HFF-Myc (cell line): ENCODE measurements around the gene FAM161B.
"Not testable (repeated sequence)": the region's sequence is repeated elsewhere in the genome, so short reads cannot be mapped to it uniquely, and the experiment has no call there.

Experiments used
- DNase-seq: peaks from one replicate; pipeline ENCODE4 v3.0.0-alpha.2; 2011; ENCODE audit warnings: low read depth; ENCODE audit errors: extremely low read depth
- H3K4me3 ChIP-seq: replicated peaks from 2 replicates; pipeline ENCODE4 v1.5.1; 2011; ENCODE audit warnings: low read depth, mild to moderate bottlenecking, control low read depth, low read length
- TF ChIP-seq, protein P1 (sequence below): IDR thresholded peaks from 2 replicates; pipeline ENCODE4 v1.5.1; 2012; ENCODE audit warnings: mild to moderate bottlenecking, low read depth, low read length, control low read depth; ENCODE audit errors: missing control alignments

The FAM161B gene

DNA sequence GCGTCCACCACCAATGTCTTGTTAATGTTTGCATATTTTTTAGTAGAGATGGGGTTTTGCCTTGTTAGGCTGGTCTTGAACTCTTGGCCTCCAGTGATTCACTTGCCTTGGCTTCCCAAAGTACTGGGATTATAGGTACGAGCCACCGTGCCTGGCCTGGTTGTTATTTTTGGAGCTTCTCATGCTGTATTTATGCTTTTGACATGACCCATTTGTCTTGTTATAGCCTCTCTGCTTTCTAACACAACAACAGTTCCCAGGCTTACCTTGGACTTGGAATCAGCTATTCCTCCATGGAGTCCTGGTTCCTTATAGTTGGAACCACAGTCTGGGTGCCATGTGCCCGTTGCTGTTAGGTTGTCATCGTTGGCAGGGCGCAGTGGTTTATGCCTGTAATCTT, 33.6 kb downstream of the FAM161B start:
- TF ChIP-seq, protein P1, sequence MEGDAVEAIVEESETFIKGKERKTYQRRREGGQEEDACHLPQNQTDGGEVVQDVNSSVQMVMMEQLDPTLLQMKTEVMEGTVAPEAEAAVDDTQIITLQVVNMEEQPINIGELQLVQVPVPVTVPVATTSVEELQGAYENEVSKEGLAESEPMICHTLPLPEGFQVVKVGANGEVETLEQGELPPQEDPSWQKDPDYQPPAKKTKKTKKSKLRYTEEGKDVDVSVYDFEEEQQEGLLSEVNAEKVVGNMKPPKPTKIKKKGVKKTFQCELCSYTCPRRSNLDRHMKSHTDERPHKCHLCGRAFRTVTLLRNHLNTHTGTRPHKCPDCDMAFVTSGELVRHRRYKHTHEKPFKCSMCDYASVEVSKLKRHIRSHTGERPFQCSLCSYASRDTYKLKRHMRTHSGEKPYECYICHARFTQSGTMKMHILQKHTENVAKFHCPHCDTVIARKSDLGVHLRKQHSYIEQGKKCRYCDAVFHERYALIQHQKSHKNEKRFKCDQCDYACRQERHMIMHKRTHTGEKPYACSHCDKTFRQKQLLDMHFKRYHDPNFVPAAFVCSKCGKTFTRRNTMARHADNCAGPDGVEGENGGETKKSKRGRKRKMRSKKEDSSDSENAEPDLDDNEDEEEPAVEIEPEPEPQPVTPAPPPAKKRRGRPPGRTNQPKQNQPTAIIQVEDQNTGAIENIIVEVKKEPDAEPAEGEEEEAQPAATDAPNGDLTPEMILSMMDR = no peak
- DNase-seq = no peak
- H3K4me3 ChIP-seq = no peak overlapping the region

DNA sequence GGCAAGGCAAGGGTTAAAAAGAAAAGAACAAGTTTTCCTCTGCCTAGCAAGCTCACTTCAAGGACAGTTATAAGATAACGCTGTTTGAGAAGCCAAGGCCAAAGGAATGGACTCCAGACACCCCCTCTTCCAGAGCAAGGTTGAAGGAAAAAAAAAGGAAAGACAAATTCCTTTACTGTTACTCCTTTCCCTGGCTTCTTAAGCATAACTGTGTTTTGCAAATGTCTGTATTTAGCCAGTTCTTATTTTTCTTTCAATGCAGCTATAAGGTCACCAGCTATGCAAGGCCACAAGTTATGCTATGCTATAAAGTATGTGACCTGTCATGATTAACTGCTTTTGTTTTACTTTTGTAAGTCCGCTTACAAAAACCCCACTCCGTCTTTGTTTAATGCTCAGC, 36.6 kb downstream of the FAM161B start:
- H3K4me3 ChIP-seq = no peak overlapping the region
- no peak for DNase-seq
- TF ChIP-seq, protein P1 = no peak

DNA sequence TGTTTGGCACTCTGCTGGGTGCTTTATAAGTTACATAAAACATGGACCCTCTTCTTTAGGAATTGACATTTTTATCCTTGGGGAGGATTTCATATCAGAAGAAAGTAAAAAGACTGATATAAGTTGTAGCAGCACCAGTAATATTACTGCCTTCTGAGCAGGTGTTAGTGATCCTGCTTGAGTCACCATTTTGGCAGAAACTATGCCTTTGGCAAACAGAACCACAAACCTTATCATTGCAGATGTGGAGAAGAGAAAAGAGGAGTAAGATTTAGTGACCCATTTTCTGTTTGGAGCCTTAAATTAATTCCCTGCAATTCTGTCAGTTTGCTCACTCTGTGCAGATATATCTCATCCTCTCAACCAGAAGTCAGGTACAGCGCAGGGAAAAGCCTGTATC, 40.2 kb downstream of the FAM161B start:
- no peak overlapping the region for H3K4me3 ChIP-seq
- TF ChIP-seq, protein P1 = no peak
- DNase-seq = no peak

DNA sequence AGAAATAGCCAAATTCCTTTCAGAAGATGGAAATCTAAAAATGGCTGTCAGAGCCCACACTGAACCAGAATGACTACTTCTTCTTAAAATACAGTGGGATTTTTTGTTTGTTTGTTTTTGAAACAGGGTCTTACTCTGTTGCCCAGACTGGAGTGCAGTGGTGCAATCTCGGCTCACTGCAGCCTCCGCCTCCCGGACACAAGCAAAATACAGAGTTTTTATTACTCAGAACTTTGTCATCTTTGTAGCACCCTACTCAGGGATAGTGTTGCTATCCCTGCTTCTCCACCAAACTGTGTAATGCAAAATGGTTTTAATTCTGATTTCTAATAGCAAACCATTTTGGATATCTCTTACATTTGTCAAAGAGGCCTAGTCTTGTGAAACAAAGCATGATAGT, 46.9 kb downstream of the FAM161B start:
- TF ChIP-seq, protein P1 = no peak
- H3K4me3 ChIP-seq = no peak overlapping the region
- no peak for DNase-seq

DNA sequence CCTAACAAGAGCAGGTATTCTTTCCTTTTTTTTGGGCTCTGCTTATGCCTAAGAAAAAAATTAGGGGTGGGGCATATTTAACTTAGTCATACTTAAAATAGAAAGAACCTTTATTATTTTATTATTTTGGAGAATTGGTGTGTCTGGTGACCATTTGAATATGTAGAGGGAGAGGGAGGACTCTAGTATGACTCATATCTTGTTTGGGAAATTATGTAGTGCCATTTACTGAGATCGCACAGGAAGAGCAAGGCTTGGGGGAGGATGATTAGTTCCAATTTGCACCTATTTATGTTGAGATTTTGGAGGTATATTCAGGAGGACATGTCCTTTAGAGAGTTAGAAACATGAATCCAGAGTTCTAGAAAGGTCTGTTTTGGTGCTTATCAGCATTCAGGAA, 53.4 kb downstream of the FAM161B start:
- no peak for DNase-seq
- H3K4me3 ChIP-seq = no peak overlapping the region
- TF ChIP-seq, protein P1 = no peak

DNA sequence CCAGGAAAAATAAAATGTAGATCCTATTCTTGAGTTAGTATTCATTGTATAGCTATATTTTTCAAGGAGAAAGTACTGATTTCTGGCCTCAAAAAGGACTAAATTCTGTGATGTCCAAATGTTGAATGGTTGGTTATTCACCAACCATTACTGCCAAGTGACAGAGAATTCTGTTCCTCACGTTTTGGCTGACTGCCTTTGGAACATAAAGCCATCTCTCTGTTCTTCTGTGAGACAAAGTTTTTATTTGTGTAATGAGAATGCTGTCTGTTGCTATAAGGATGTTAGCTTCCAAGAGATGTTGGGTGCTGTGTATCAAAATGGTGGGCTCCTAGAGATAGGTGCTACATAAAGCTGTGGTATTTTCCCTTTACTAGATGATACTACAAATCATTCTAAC, 54.0 kb downstream of the FAM161B start:
- H3K4me3 ChIP-seq = no peak overlapping the region
- TF ChIP-seq, protein P1 = no peak
- no peak for DNase-seq

DNA sequence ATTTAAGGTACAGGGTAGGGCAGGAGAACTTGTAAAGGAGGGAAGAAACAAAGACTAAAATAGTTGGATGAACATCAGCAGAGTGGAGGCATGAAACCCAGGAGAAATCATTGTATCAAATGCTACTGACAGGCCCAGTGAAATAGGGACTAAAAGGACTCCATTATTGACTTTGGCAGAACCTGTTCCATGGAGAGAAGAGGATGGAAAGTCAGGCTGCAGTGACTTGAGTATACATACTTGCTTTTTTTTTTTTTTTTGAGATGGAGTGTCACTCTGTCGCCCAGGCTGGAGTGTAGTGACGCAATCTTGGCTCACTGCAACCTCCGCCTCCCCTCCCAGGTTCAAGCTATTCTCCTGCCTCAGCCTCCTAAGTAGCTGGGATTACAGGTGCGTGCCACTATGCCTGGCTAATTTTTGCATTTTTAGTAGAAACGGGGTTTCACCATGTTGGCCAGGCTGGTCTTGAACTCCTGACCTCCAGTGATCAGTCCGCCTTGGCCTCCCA, 55.7 kb downstream of the FAM161B start:
- DNase-seq, H3K4me3 ChIP-seq: not testable (repeated sequence)
